Measurements from ENCODE around the gene TOMM34.

- TF ChIP-seq POLR2AphosphoS5 (IDR thresholded peaks at IDR 0.05) (no peak), CTCF (IDR thresholded peaks at IDR 0.05 in 8 of 11, conservative IDR thresholded peaks at IDR 0.05 in 3 of 11) (no peak), POLR2A (IDR thresholded peaks at IDR 0.05) (no peak)
These were observed 51.0 kb downstream of the TOMM34 start for GRCh38 chr20:44908987-44909871.

Data from spleen (tissue), 7 donors.